Body of pancreas (tissue), 4 donors: ENCODE measurements around the gene MEAF6.

Experiments used
- CTCF ChIP-seq, 7 experiments: fragments of 450-650 bp in 4 of 7; fragments of 200-600 bp in 3 of 7; sonication (generic) in 3 of 7; IDR thresholded peaks; one replicate each; pipeline ENCODE4 v1.5.1; 2016 to 2019; ENCODE audit warnings: antibody characterized with exemption in 7 of 7
- POLR2A ChIP-seq, 3 donors: fragments of 450-650 bp; IDR thresholded peaks; one replicate each; pipeline ENCODE4 v1.6.1; 2016; ENCODE audit warnings: antibody characterized with exemption in 3 of 3, mild to moderate bottlenecking in 2 of 3

- TF ChIP-seq CTCF (IDR thresholded peaks at IDR 0.05) (no peak), POLR2A (IDR thresholded peaks at IDR 0.05) (no peak)
These were observed 42.8 kb upstream of the MEAF6 start for GRCh38 chr1:37557402-37557801.
